ENCODE measurements around the gene BTC.

GRCh38 chr4:74738464-74739143 lies 55.7 kb downstream of the BTC start:
- no peak for TF ChIP-seq CTCF (IDR thresholded peaks at IDR 0.05)
- no peak for TF ChIP-seq POLR2A (IDR thresholded peaks at IDR 0.05)

Data from testis (tissue), 2 donors.